Body of pancreas (tissue), 4 donors: ENCODE data around the gene ACKR1.

Source experiments
- POLR2A ChIP-seq, 3 donors: fragments of 450-650 bp; IDR thresholded peaks; one replicate each; pipeline ENCODE4 v1.6.1; 2016; ENCODE audit warnings: antibody characterized with exemption in 3 of 3, mild to moderate bottlenecking in 2 of 3
- TF ChIP-seq, protein P1 (sequence below), 7 experiments: fragments of 450-650 bp in 4 of 7; fragments of 200-600 bp in 3 of 7; sonication (generic) in 3 of 7; IDR thresholded peaks; one replicate each; pipeline ENCODE4 v1.5.1; 2016 to 2019; ENCODE audit warnings: antibody characterized with exemption in 7 of 7

GRCh38 chr1:159170639-159171038, 34.0 kb upstream of the ACKR1 start:
- TF ChIP-seq, protein P1, sequence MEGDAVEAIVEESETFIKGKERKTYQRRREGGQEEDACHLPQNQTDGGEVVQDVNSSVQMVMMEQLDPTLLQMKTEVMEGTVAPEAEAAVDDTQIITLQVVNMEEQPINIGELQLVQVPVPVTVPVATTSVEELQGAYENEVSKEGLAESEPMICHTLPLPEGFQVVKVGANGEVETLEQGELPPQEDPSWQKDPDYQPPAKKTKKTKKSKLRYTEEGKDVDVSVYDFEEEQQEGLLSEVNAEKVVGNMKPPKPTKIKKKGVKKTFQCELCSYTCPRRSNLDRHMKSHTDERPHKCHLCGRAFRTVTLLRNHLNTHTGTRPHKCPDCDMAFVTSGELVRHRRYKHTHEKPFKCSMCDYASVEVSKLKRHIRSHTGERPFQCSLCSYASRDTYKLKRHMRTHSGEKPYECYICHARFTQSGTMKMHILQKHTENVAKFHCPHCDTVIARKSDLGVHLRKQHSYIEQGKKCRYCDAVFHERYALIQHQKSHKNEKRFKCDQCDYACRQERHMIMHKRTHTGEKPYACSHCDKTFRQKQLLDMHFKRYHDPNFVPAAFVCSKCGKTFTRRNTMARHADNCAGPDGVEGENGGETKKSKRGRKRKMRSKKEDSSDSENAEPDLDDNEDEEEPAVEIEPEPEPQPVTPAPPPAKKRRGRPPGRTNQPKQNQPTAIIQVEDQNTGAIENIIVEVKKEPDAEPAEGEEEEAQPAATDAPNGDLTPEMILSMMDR (IDR thresholded peaks at IDR 0.05), result no peak
- no peak for TF ChIP-seq POLR2A (IDR thresholded peaks at IDR 0.05)
